ENCODE data around the gene ASPSCR1. TPM values are rescaled to one million over a fixed set of nuclear protein-coding genes. Genes with fewer than 3 reads are reported as not detected.
A peak's percentile ranks its signal among the peaks of the same experiment; 100 is the strongest.

Gene ASPSCR1
- total and polyA plus RNA-seq, 2 donors (not counting 1 experiment from before 2014, with no cell fraction given): 6.3 to 35.7 TPM

- H3K79me2 ChIP-seq (ENCODE audit: control insufficient read depth, insufficient read depth, low read length): peaks cover 12% of the 10 kb centered on the region
- TF ChIP-seq EZH2 (IDR thresholded peaks at IDR 0.05; ENCODE audit: low read length, missing control alignments) (no peak), CTCF (conservative IDR thresholded peaks at IDR 0.05 in 1 of 2, IDR thresholded peaks at IDR 0.05 in 1 of 2; ENCODE audit: low read depth in 1 of 2, low read length in 2 of 2) (no peak)
- no peak for DNase-seq (ENCODE audit: low read depth in 2 of 2)
Measured at GRCh38 chr17:82062984-82063368, 85.5 kb downstream of the ASPSCR1 start.

GRCh38 chr17:82063424-82064415, 86.3 kb downstream of the ASPSCR1 start:
- no peaks in the 10 kb centered on the region for H3K27me3 ChIP-seq (ENCODE audit: control insufficient read depth, insufficient read depth, low read length)
- no peaks in the 10 kb centered on the region for H4K20me1 ChIP-seq (ENCODE audit: control insufficient read depth, extremely low read depth, insufficient read depth, low read length)
- H3K36me3 ChIP-seq (ENCODE audit: control insufficient read depth, insufficient read depth, low read length): peaks cover 31% of the 10 kb centered on the region
- H3K9me3 ChIP-seq (ENCODE audit: control insufficient read depth, insufficient read depth, low read depth, low read length): no peaks in the 10 kb centered on the region
- H3K27ac ChIP-seq (ENCODE audit: insufficient read depth, low read length): no peak overlapping the region
- DNase-seq (ENCODE audit: low read depth in 2 of 2): no peak
- no peaks in the 10 kb centered on the region for H3K4me1 ChIP-seq (ENCODE audit: control insufficient read depth, extremely low read depth, insufficient read depth, low read length)
- H2AFZ ChIP-seq (ENCODE audit: low read length): no peak overlapping the region
- H3K4me3 ChIP-seq (replicated peaks in 1 of 4; ENCODE audit: control extremely low read depth in 1 of 4, insufficient read depth in 1 of 4, low read depth in 3 of 4, low read length in 4 of 4): peak overlapping the region in 1 of 4 experiments; percentile 79
- H3K79me2 ChIP-seq (ENCODE audit: control insufficient read depth, insufficient read depth, low read length): peaks cover 12% of the 10 kb centered on the region
- H3K9ac ChIP-seq (ENCODE audit: insufficient read depth, low read length): no peak overlapping the region
- TF ChIP-seq EZH2 (IDR thresholded peaks at IDR 0.05; ENCODE audit: low read length, missing control alignments): no peak
- no peak for TF ChIP-seq CTCF (conservative IDR thresholded peaks at IDR 0.05 in 1 of 2, IDR thresholded peaks at IDR 0.05 in 1 of 2; ENCODE audit: low read depth in 1 of 2, low read length in 2 of 2)
- H3K4me2 ChIP-seq (ENCODE audit: extremely low read depth, insufficient read depth, low read length): peak overlapping the region; percentile 97

More at GRCh38 chr17:82062984-82063368, 85.5 kb downstream of the ASPSCR1 start:
- H3K9me3 ChIP-seq (ENCODE audit: control insufficient read depth, insufficient read depth, low read depth, low read length): no peaks in the 10 kb centered on the region
- no peak overlapping the region for H3K4me3 ChIP-seq (replicated peaks in 1 of 4; ENCODE audit: control extremely low read depth in 1 of 4, insufficient read depth in 1 of 4, low read depth in 3 of 4, low read length in 4 of 4)
- H3K4me1 ChIP-seq (ENCODE audit: control insufficient read depth, extremely low read depth, insufficient read depth, low read length): no peaks in the 10 kb centered on the region
- H3K4me2 ChIP-seq (ENCODE audit: extremely low read depth, insufficient read depth, low read length): no peak overlapping the region
- H3K27me3 ChIP-seq (ENCODE audit: control insufficient read depth, insufficient read depth, low read length): no peaks in the 10 kb centered on the region
- no peak overlapping the region for H3K9ac ChIP-seq (ENCODE audit: insufficient read depth, low read length)
- H2AFZ ChIP-seq (ENCODE audit: low read length): no peak overlapping the region
- no peak overlapping the region for H3K27ac ChIP-seq (ENCODE audit: insufficient read depth, low read length)
- H4K20me1 ChIP-seq (ENCODE audit: control insufficient read depth, extremely low read depth, insufficient read depth, low read length): no peaks in the 10 kb centered on the region
- H3K36me3 ChIP-seq (ENCODE audit: control insufficient read depth, insufficient read depth, low read length): peaks cover 36% of the 10 kb centered on the region

- H3K9me3 ChIP-seq (ENCODE audit: control insufficient read depth, insufficient read depth, low read depth, low read length): no peaks in the 10 kb centered on the region
- H3K36me3 ChIP-seq (ENCODE audit: control insufficient read depth, insufficient read depth, low read length): peaks cover 25% of the 10 kb centered on the region
- no peak overlapping the region for H2AFZ ChIP-seq (ENCODE audit: low read length)
- peak overlapping the region; percentile 62 for H3K27ac ChIP-seq (ENCODE audit: insufficient read depth, low read length)
- peak overlapping the region; percentile 53 to 85 (median 80) for H3K4me3 ChIP-seq (replicated peaks in 1 of 4; ENCODE audit: control extremely low read depth in 1 of 4, insufficient read depth in 1 of 4, low read depth in 3 of 4, low read length in 4 of 4)
- H3K27me3 ChIP-seq (ENCODE audit: control insufficient read depth, insufficient read depth, low read length): no peaks in the 10 kb centered on the region
- DNase-seq (ENCODE audit: low read depth in 2 of 2): no peak
- peaks cover 12% of the 10 kb centered on the region for H3K79me2 ChIP-seq (ENCODE audit: control insufficient read depth, insufficient read depth, low read length)
- H4K20me1 ChIP-seq (ENCODE audit: control insufficient read depth, extremely low read depth, insufficient read depth, low read length): no peaks in the 10 kb centered on the region
- H3K4me2 ChIP-seq (ENCODE audit: extremely low read depth, insufficient read depth, low read length): peak overlapping the region; percentile 97
- peak overlapping the region; percentile 79 for H3K9ac ChIP-seq (ENCODE audit: insufficient read depth, low read length)
- TF ChIP-seq CTCF (conservative IDR thresholded peaks at IDR 0.05 in 1 of 2, IDR thresholded peaks at IDR 0.05 in 1 of 2; ENCODE audit: low read depth in 1 of 2, low read length in 2 of 2) (no peak), EZH2 (IDR thresholded peaks at IDR 0.05; ENCODE audit: low read length, missing control alignments) (no peak)
- no peaks in the 10 kb centered on the region for H3K4me1 ChIP-seq (ENCODE audit: control insufficient read depth, extremely low read depth, insufficient read depth, low read length)
Measured at GRCh38 chr17:82064433-82065192, 87.2 kb downstream of the ASPSCR1 start.
